Measurements from ENCODE around the gene LONP2. TPM values are rescaled to one million over a fixed set of nuclear protein-coding genes. Genes with fewer than 3 reads are reported as not detected.
"Not testable (repeated sequence)": the region's sequence is repeated elsewhere in the genome, so short reads cannot be mapped to it uniquely, and the experiment has no call there.

LONP2 gene
- total and polyA plus RNA-seq, 2 of the 13 experiments (the other 11 are each of a cell fraction or from before 2014, with no cell fraction given): 39.2 to 63.3 TPM

DNA sequence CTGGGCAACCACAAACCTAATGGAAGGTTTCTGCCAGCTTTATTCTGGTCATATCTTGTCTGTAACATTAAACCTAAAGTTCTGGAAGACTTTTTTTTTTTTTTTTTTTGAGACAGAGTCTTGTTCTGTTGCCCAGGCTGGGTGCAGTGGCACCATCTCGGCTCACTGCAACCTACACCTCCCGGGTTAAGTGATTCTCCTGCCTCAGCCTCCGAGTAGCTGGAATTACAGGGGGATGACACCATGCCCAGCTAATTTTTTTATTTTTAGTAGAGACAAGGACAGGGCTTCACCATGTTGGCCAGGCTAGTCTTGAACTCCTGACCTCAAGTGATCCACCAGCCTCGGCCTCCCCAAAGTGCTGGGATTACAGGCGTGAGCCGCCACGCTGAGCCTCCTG lies 133.2 kb downstream of the LONP2 start:
- intact Hi-C loops (cut with micrococcal nuclease; ENCODE audit: unreplicated experiment); H3K9ac ChIP-seq (ENCODE audit: insufficient read depth, low read depth, low read length); H3K27me3 ChIP-seq (ENCODE audit: control insufficient read depth in 1 of 2, insufficient read depth in 2 of 2, low read length in 2 of 2); in situ Hi-C loops (cut with HindIII; ENCODE audit: extremely low pct_ligation_motif_present, low pct_unique_long_range_greater_than_20kb); DNase-seq (ENCODE audit: low spot score); H2AFZ ChIP-seq (ENCODE audit: low read length); ATAC-seq; H3K4me2 ChIP-seq (ENCODE audit: low read depth, low read length); H3K4me3 ChIP-seq (replicated peaks in 1 of 3; ENCODE audit: insufficient read depth in 1 of 3, low read depth in 2 of 3, low read length in 3 of 3); H3K27ac ChIP-seq (ENCODE audit: extremely low read length, insufficient read depth, low read length); FAIRE-seq; H3K36me3 ChIP-seq (replicated peaks in 1 of 2; ENCODE audit: control insufficient read depth in 1 of 2, insufficient read depth in 2 of 2, low read length in 2 of 2); H3K9me3 ChIP-seq (ENCODE audit: low read length); BruUV-seq (replicated peaks); CTCF ChIA-PET (ENCODE audit: low intra/inter-chr PET ratio, low total read pairs): not testable (repeated sequence)
- Histone ChIP-seq H3K4me1 (ENCODE audit: insufficient read depth, low read length) (peaks cover 72% of the 10 kb centered on the region), H4K20me1 (ENCODE audit: insufficient read depth, low read length) (peaks cover 83% of the 10 kb centered on the region), H3K79me2 (ENCODE audit: insufficient read depth, low read length) (peaks cover 97% of the 10 kb centered on the region)
- POLR2A ChIA-PET: interaction anchor here (3.2 kb wide), 1 partner anchor 11 kb away, joined by 10 read pairs; no protein-coding TSS in a partner anchor
- WGBS (ENCODE audit: low lambda C conversion rate): 95% methylated on average over 7 of the region's 7 CpGs

DNA sequence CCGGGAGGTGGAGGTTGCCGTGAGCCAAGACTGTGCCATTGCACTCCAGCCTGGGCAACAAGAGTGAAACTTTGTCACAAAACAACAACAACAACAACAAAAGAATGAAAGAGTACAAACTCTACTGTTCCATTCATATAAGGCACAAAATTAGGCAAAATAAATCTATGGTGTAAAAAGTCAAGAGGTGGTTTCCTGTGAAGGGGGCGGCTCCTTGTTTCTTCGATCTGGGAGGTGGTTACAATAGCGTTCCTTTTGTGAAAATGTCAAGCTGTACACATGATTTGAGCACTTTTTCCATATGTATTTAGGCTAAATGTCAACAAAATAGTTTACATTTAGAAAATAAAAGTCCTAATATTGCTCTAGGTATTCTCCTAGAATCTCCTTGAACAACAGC lies 134.2 kb downstream of the LONP2 start:
- FAIRE-seq (no peak), DNase-seq (ENCODE audit: low spot score) (no peak), ATAC-seq (no peak)
- Histone ChIP-seq H3K4me2 (ENCODE audit: low read depth, low read length) (no peak overlapping the region), H3K4me3 (replicated peaks in 1 of 3; ENCODE audit: insufficient read depth in 1 of 3, low read depth in 2 of 3, low read length in 3 of 3) (no peak overlapping the region), H2AFZ (ENCODE audit: low read length) (no peak overlapping the region), H4K20me1 (ENCODE audit: insufficient read depth, low read length) (peaks cover 86% of the 10 kb centered on the region), H3K4me1 (ENCODE audit: insufficient read depth, low read length) (peaks cover 81% of the 10 kb centered on the region), H3K9ac (ENCODE audit: insufficient read depth, low read depth, low read length) (no peak overlapping the region), H3K79me2 (ENCODE audit: insufficient read depth, low read length) (peaks cover 97% of the 10 kb centered on the region), H3K36me3 (replicated peaks in 1 of 2; ENCODE audit: control insufficient read depth in 1 of 2, insufficient read depth in 2 of 2, low read length in 2 of 2) (no peaks in the 10 kb centered on the region), H3K27me3 (ENCODE audit: control insufficient read depth in 1 of 2, insufficient read depth in 2 of 2, low read length in 2 of 2) (no peaks in the 10 kb centered on the region), H3K9me3 (ENCODE audit: low read length) (no peaks in the 10 kb centered on the region), H3K27ac (ENCODE audit: extremely low read length, insufficient read depth, low read length) (no peak overlapping the region)
- ChIA-PET POLR2A (interaction anchor here (3.2 kb wide), 1 partner anchor 12 kb away, joined by 10 read pairs; no protein-coding TSS in a partner anchor), CTCF (ENCODE audit: low intra/inter-chr PET ratio, low total read pairs) (no interaction called here)
- WGBS (ENCODE audit: low lambda C conversion rate): 95% methylated on average over 5 of the region's 5 CpGs
- TF ChIP-seq JUNB (CRISPR knock-in tag; IDR thresholded peaks at IDR 0.05; ENCODE audit: borderline replicate concordance): no peak
- no peak for TF ChIP-seq ZNF256 (CRISPR knock-in tag; conservative IDR thresholded peaks at IDR 0.05)
- TF ChIP-seq IKZF4 (CRISPR knock-in tag; IDR thresholded peaks at IDR 0.05; ENCODE audit: borderline replicate concordance, low read depth, not compliant biosample characterization): no peak
- TF ChIP-seq, protein P1, sequence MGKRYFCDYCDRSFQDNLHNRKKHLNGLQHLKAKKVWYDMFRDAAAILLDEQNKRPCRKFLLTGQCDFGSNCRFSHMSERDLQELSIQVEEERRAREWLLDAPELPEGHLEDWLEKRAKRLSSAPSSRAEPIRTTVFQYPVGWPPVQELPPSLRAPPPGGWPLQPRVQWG (CRISPR knock-in tag; IDR thresholded peaks at IDR 0.05; ENCODE audit: borderline replicate concordance, low read depth): no peak
- TF ChIP-seq RFXANK (CRISPR knock-in tag; IDR thresholded peaks at IDR 0.05): no peak
- TF ChIP-seq, protein P2, sequence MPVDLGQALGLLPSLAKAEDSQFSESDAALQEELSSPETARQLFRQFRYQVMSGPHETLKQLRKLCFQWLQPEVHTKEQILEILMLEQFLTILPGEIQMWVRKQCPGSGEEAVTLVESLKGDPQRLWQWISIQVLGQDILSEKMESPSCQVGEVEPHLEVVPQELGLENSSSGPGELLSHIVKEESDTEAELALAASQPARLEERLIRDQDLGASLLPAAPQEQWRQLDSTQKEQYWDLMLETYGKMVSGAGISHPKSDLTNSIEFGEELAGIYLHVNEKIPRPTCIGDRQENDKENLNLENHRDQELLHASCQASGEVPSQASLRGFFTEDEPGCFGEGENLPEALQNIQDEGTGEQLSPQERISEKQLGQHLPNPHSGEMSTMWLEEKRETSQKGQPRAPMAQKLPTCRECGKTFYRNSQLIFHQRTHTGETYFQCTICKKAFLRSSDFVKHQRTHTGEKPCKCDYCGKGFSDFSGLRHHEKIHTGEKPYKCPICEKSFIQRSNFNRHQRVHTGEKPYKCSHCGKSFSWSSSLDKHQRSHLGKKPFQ (CRISPR knock-in tag; IDR thresholded peaks at IDR 0.05; ENCODE audit: insufficient replicate concordance): no peak
- TF ChIP-seq KLF6 (CRISPR knock-in tag; IDR thresholded peaks at IDR 0.05): no peak
- intact Hi-C loops (cut with micrococcal nuclease; ENCODE audit: unreplicated experiment) (no loop called here), in situ Hi-C loops (cut with HindIII; ENCODE audit: extremely low pct_ligation_motif_present, low pct_unique_long_range_greater_than_20kb) (no loop called here)
- no TSS peak for BruUV-seq (replicated peaks)
